ENCODE data around the gene PKMYT1.

PKMYT1 gene

GRCh38 chr16:3007059-3007956 lies 27.1 kb upstream of the PKMYT1 start:
- no peaks in the 10 kb centered on the region for H3K36me3 ChIP-seq (ENCODE audit: low read length)
- no peaks in the 10 kb centered on the region for H3K27me3 ChIP-seq (ENCODE audit: low read length)
- H3K79me2 ChIP-seq (ENCODE audit: insufficient read depth, low read length): no peaks in the 10 kb centered on the region
- H4K20me1 ChIP-seq (ENCODE audit: low read depth, low read length): no peaks in the 10 kb centered on the region
- no peaks in the 10 kb centered on the region for H3K9me2 ChIP-seq (replicated peaks; ENCODE audit: insufficient read depth, low read length)
- H3K4me2 ChIP-seq (ENCODE audit: low read depth, low read length, poor library complexity, severe bottlenecking): no peak overlapping the region
- H2AFZ ChIP-seq (ENCODE audit: low read depth, low read length, severe bottlenecking): no peak overlapping the region
- H3K27ac ChIP-seq (ENCODE audit: low read depth, low read length): no peak overlapping the region
- H3K9ac ChIP-seq (ENCODE audit: low read length): no peak overlapping the region
- H3K4me3 ChIP-seq (ENCODE audit: insufficient read depth, low read length, poor library complexity, severe bottlenecking): no peak overlapping the region
- TF ChIP-seq, protein P1, sequence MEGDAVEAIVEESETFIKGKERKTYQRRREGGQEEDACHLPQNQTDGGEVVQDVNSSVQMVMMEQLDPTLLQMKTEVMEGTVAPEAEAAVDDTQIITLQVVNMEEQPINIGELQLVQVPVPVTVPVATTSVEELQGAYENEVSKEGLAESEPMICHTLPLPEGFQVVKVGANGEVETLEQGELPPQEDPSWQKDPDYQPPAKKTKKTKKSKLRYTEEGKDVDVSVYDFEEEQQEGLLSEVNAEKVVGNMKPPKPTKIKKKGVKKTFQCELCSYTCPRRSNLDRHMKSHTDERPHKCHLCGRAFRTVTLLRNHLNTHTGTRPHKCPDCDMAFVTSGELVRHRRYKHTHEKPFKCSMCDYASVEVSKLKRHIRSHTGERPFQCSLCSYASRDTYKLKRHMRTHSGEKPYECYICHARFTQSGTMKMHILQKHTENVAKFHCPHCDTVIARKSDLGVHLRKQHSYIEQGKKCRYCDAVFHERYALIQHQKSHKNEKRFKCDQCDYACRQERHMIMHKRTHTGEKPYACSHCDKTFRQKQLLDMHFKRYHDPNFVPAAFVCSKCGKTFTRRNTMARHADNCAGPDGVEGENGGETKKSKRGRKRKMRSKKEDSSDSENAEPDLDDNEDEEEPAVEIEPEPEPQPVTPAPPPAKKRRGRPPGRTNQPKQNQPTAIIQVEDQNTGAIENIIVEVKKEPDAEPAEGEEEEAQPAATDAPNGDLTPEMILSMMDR (IDR thresholded peaks at IDR 0.05; ENCODE audit: insufficient read depth, low read length, poor library complexity, severe bottlenecking): no peak
- no peak for TF ChIP-seq EZH2phosphoT487 (conservative IDR thresholded peaks at IDR 0.05; ENCODE audit: low read length)
- no peaks in the 10 kb centered on the region for H3K9me3 ChIP-seq (ENCODE audit: insufficient read depth, low read length)
- no peaks in the 10 kb centered on the region for H3F3A ChIP-seq (ENCODE audit: insufficient read depth)

- Histone ChIP-seq H3K9ac (ENCODE audit: low read length) (peak overlapping the region; percentile 26; the same call in 1 of the 2 replicates), H3K4me2 (ENCODE audit: low read depth, low read length, poor library complexity, severe bottlenecking) (peak overlapping the region; percentile 52), H3K79me2 (ENCODE audit: insufficient read depth, low read length) (no peaks in the 10 kb centered on the region), H3K9me2 (replicated peaks; ENCODE audit: insufficient read depth, low read length) (no peaks in the 10 kb centered on the region), H3K27me3 (ENCODE audit: low read length) (no peaks in the 10 kb centered on the region), H3K36me3 (ENCODE audit: low read length) (no peaks in the 10 kb centered on the region), H2AFZ (ENCODE audit: low read depth, low read length, severe bottlenecking) (no peak overlapping the region), H3K4me3 (ENCODE audit: insufficient read depth, low read length, poor library complexity, severe bottlenecking) (peak overlapping the region; percentile 46), H3F3A (ENCODE audit: insufficient read depth) (no peaks in the 10 kb centered on the region), H4K20me1 (ENCODE audit: low read depth, low read length) (no peaks in the 10 kb centered on the region), H3K9me3 (ENCODE audit: insufficient read depth, low read length) (no peaks in the 10 kb centered on the region), H3K27ac (ENCODE audit: low read depth, low read length) (no peak overlapping the region)
- TF ChIP-seq, protein P1 (IDR thresholded peaks at IDR 0.05; ENCODE audit: insufficient read depth, low read length, poor library complexity, severe bottlenecking): no peak
- no peak for TF ChIP-seq EZH2phosphoT487 (conservative IDR thresholded peaks at IDR 0.05; ENCODE audit: low read length)
Measured at GRCh38 chr16:3004781-3005284, 24.6 kb upstream of the PKMYT1 start.

GRCh38 chr16:3004319-3004718 lies 24.1 kb upstream of the PKMYT1 start:
- peak overlapping the region; percentile 29 for H3K4me3 ChIP-seq (ENCODE audit: insufficient read depth, low read length, poor library complexity, severe bottlenecking)
- no peak overlapping the region for H3K4me2 ChIP-seq (ENCODE audit: low read depth, low read length, poor library complexity, severe bottlenecking)

More at GRCh38 chr16:3004319-3004718, 24.1 kb upstream of the PKMYT1 start:
- Histone ChIP-seq H4K20me1 (ENCODE audit: low read depth, low read length) (no peaks in the 10 kb centered on the region), H3K36me3 (ENCODE audit: low read length) (no peaks in the 10 kb centered on the region), H3K9ac (ENCODE audit: low read length) (no peak overlapping the region), H3K27me3 (ENCODE audit: low read length) (no peaks in the 10 kb centered on the region), H2AFZ (ENCODE audit: low read depth, low read length, severe bottlenecking) (no peak overlapping the region), H3K9me2 (replicated peaks; ENCODE audit: insufficient read depth, low read length) (no peaks in the 10 kb centered on the region), H3F3A (ENCODE audit: insufficient read depth) (no peaks in the 10 kb centered on the region), H3K9me3 (ENCODE audit: insufficient read depth, low read length) (no peaks in the 10 kb centered on the region), H3K79me2 (ENCODE audit: insufficient read depth, low read length) (no peaks in the 10 kb centered on the region), H3K27ac (ENCODE audit: low read depth, low read length) (no peak overlapping the region)
- no peak for TF ChIP-seq EZH2phosphoT487 (conservative IDR thresholded peaks at IDR 0.05; ENCODE audit: low read length)
- TF ChIP-seq, protein P1 (IDR thresholded peaks at IDR 0.05; ENCODE audit: insufficient read depth, low read length, poor library complexity, severe bottlenecking): no peak
